ENCODE data around the gene MEF2C.
A peak's percentile ranks its signal among the peaks of the same experiment; 100 is the strongest.

Gene MEF2C

GRCh38 chr5:88888291-88888690 is 5.3 kb upstream of the MEF2C start:
- no peak for DNase-seq

- DNase-seq, result no peak
Measured at GRCh38 chr5:88887342-88887741, 4.4 kb upstream of the MEF2C start.

GRCh38 chr5:88886746-88887341 is 3.9 kb upstream of the MEF2C start:
- DNase-seq, result peak; percentile 50

- no peak for DNase-seq
Measured at GRCh38 chr5:88886252-88886651, 3.3 kb upstream of the MEF2C start.

GRCh38 chr5:88885002-88885401 is 2.0 kb upstream of the MEF2C start:
- no peak for DNase-seq

GRCh38 chr5:88884608-88884877 is 1.6 kb upstream of the MEF2C start:
- no peak for DNase-seq

GRCh38 chr5:88883836-88884607 is 1.0 kb upstream of the MEF2C start:
- DNase-seq, result peak; percentile 46

- DNase-seq, result peak; percentile 30
Measured at GRCh38 chr5:88882276-88883038, 527 bp downstream of the MEF2C start.

- DNase-seq, result peak; percentile 18
Measured at GRCh38 chr5:88881571-88881971, 1.4 kb downstream of the MEF2C start.

GRCh38 chr5:88880201-88880600 is 2.8 kb downstream of the MEF2C start:
- DNase-seq, result peak; percentile 25

- DNase-seq, result no peak
Measured at GRCh38 chr5:88879724-88880123, 3.3 kb downstream of the MEF2C start.

GRCh38 chr5:88878976-88879375 is 4.0 kb downstream of the MEF2C start:
- DNase-seq, result peak; percentile 30

- peak; percentile 21 for DNase-seq
Measured at GRCh38 chr5:88877826-88878225, 5.2 kb downstream of the MEF2C start.

- no peak for DNase-seq
Measured at GRCh38 chr5:88876714-88877113, 6.3 kb downstream of the MEF2C start.

GRCh38 chr5:88875341-88876234 is 7.4 kb downstream of the MEF2C start:
- DNase-seq, result peak; percentile 55

GRCh38 chr5:88873447-88873846 is 9.5 kb downstream of the MEF2C start:
- DNase-seq, result peak; percentile 47

- DNase-seq, result peak; percentile 62
Measured at GRCh38 chr5:88872971-88873370, 10.0 kb downstream of the MEF2C start.

- DNase-seq, result no peak
Measured at GRCh38 chr5:88870285-88870684, 12.7 kb downstream of the MEF2C start.

- DNase-seq, result peak; percentile 47
Measured at GRCh38 chr5:88868468-88869068, 14.4 kb downstream of the MEF2C start.

GRCh38 chr5:88867638-88868037 is 15.3 kb downstream of the MEF2C start:
- DNase-seq, result no peak

GRCh38 chr5:88863523-88863922 is 19.5 kb downstream of the MEF2C start:
- no peak for DNase-seq

- no peak for DNase-seq
Measured at GRCh38 chr5:88862547-88863175, 20.3 kb downstream of the MEF2C start.
